Measurements from ENCODE around the gene DPF3.

DPF3 gene

DNA sequence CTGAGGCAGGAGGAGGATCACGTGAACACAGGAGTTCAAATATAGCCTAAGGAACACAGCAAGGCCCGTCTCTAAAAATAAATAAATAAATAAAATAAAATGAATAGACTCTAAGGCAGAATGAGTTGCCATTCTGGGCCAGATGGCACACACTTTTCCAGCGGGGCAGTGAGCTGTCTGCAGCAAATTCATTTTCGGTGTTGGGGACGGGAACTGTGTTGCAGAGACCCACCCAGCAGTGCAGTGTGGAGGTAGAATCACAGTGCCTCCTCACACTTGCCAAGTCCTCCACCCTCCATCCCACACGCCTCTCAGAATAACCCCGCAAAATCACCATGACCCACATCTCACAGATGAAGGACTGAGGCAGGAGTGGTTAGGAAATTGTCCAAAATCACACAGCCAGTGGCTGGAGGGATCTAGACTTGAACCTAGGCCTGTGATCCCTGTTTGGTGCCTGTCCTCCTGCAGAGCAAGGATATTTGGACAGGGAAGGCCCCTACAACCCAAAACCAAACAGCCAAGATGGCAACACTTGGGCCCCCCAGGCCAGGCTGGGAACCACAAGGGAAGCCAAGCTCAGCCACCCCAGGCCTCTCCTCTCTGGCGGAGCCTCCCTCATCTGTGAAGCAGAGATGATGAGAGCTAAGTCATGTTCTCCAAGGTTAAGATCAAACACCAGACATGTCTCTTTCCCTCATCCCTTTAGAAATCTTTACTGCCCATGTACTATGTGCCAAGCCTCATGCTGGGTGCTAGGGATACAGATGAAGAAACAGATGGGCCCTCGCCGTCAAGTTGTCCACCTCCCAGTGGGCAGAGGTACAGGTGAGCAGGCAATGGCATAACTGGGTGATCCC, 152.7 kb downstream of the DPF3 start:
- Histone ChIP-seq H3K36me3 (ENCODE audit: insufficient read depth, insufficient read length, low read length) (no peaks in the 10 kb centered on the region), H3K27me3 (ENCODE audit: insufficient read depth, insufficient read length) (no peaks in the 10 kb centered on the region), H3K4me3 (ENCODE audit: insufficient read length, low read depth) (no peak overlapping the region), H3K9me3 (ENCODE audit: insufficient read depth, low read length) (no peaks in the 10 kb centered on the region), H3K4me1 (ENCODE audit: insufficient read depth, insufficient read length) (no peaks in the 10 kb centered on the region), H3K9ac (ENCODE audit: insufficient read length, low read depth) (no peak overlapping the region)
- DNase-seq (ENCODE audit: low read depth, low spot score): no peak
- TF ChIP-seq SUZ12 (IDR thresholded peaks at IDR 0.05; ENCODE audit: extremely low read depth, insufficient read depth, insufficient read length) (no peak), ZNF274 (IDR thresholded peaks at IDR 0.05; ENCODE audit: low read depth, low read length) (no peak), YY1 (IDR thresholded peaks at IDR 0.05; ENCODE audit: insufficient read depth, insufficient read length) (no peak)

GRCh38 chr14:72740504-72740961, 153.4 kb downstream of the DPF3 start:
- DNase-seq (ENCODE audit: low read depth, low spot score): no peak
- Histone ChIP-seq H3K9ac (ENCODE audit: insufficient read length, low read depth) (no peak overlapping the region), H3K27me3 (ENCODE audit: insufficient read depth, insufficient read length) (no peaks in the 10 kb centered on the region), H3K4me3 (ENCODE audit: insufficient read length, low read depth) (no peak overlapping the region), H3K4me1 (ENCODE audit: insufficient read depth, insufficient read length) (no peaks in the 10 kb centered on the region), H3K9me3 (ENCODE audit: insufficient read depth, low read length) (no peaks in the 10 kb centered on the region), H3K36me3 (ENCODE audit: insufficient read depth, insufficient read length, low read length) (no peaks in the 10 kb centered on the region)
- TF ChIP-seq ZNF274 (IDR thresholded peaks at IDR 0.05; ENCODE audit: low read depth, low read length) (no peak), SUZ12 (IDR thresholded peaks at IDR 0.05; ENCODE audit: extremely low read depth, insufficient read depth, insufficient read length) (no peak), YY1 (IDR thresholded peaks at IDR 0.05; ENCODE audit: insufficient read depth, insufficient read length) (no peak)

- no peak overlapping the region for H3K4me3 ChIP-seq (ENCODE audit: insufficient read length, low read depth)
- no peaks in the 10 kb centered on the region for H3K4me1 ChIP-seq (ENCODE audit: insufficient read depth, insufficient read length)
- no peaks in the 10 kb centered on the region for H3K27me3 ChIP-seq (ENCODE audit: insufficient read depth, insufficient read length)
- no peaks in the 10 kb centered on the region for H3K36me3 ChIP-seq (ENCODE audit: insufficient read depth, insufficient read length, low read length)
- no peaks in the 10 kb centered on the region for H3K9me3 ChIP-seq (ENCODE audit: insufficient read depth, low read length)
- DNase-seq (ENCODE audit: low read depth, low spot score): no peak
- TF ChIP-seq YY1 (IDR thresholded peaks at IDR 0.05; ENCODE audit: insufficient read depth, insufficient read length) (no peak), SUZ12 (IDR thresholded peaks at IDR 0.05; ENCODE audit: extremely low read depth, insufficient read depth, insufficient read length) (no peak), ZNF274 (IDR thresholded peaks at IDR 0.05; ENCODE audit: low read depth, low read length) (no peak)
- H3K9ac ChIP-seq (ENCODE audit: insufficient read length, low read depth): no peak overlapping the region
These were observed 154.2 kb downstream of the DPF3 start for GRCh38 chr14:72739446-72740405.

- no peak overlapping the region for H3K4me3 ChIP-seq (ENCODE audit: insufficient read length, low read depth)
- no peak for DNase-seq (ENCODE audit: low read depth, low spot score)
- no peak for TF ChIP-seq ZNF274 (IDR thresholded peaks at IDR 0.05; ENCODE audit: low read depth, low read length)
- no peak for TF ChIP-seq YY1 (IDR thresholded peaks at IDR 0.05; ENCODE audit: insufficient read depth, insufficient read length)
- no peak for TF ChIP-seq SUZ12 (IDR thresholded peaks at IDR 0.05; ENCODE audit: extremely low read depth, insufficient read depth, insufficient read length)
- H3K36me3 ChIP-seq (ENCODE audit: insufficient read depth, insufficient read length, low read length): no peaks in the 10 kb centered on the region
- H3K9me3 ChIP-seq (ENCODE audit: insufficient read depth, low read length): no peaks in the 10 kb centered on the region
- H3K4me1 ChIP-seq (ENCODE audit: insufficient read depth, insufficient read length): no peaks in the 10 kb centered on the region
- H3K9ac ChIP-seq (ENCODE audit: insufficient read length, low read depth): no peak overlapping the region
- H3K27me3 ChIP-seq (ENCODE audit: insufficient read depth, insufficient read length): no peaks in the 10 kb centered on the region
These were observed 155.7 kb downstream of the DPF3 start for GRCh38 chr14:72738161-72738611.

GRCh38 chr14:72737560-72737943, 156.3 kb downstream of the DPF3 start:
- Histone ChIP-seq H3K4me3 (ENCODE audit: insufficient read length, low read depth) (no peak overlapping the region), H3K9me3 (ENCODE audit: insufficient read depth, low read length) (no peaks in the 10 kb centered on the region), H3K4me1 (ENCODE audit: insufficient read depth, insufficient read length) (no peaks in the 10 kb centered on the region), H3K36me3 (ENCODE audit: insufficient read depth, insufficient read length, low read length) (no peaks in the 10 kb centered on the region), H3K9ac (ENCODE audit: insufficient read length, low read depth) (no peak overlapping the region), H3K27me3 (ENCODE audit: insufficient read depth, insufficient read length) (no peaks in the 10 kb centered on the region)
- TF ChIP-seq YY1 (IDR thresholded peaks at IDR 0.05; ENCODE audit: insufficient read depth, insufficient read length): no peak
- TF ChIP-seq ZNF274 (IDR thresholded peaks at IDR 0.05; ENCODE audit: low read depth, low read length): no peak
- TF ChIP-seq SUZ12 (IDR thresholded peaks at IDR 0.05; ENCODE audit: extremely low read depth, insufficient read depth, insufficient read length): no peak
- no peak for DNase-seq (ENCODE audit: low read depth, low spot score)

- Histone ChIP-seq H3K9me3 (ENCODE audit: insufficient read depth, low read length) (no peaks in the 10 kb centered on the region), H3K36me3 (ENCODE audit: insufficient read depth, insufficient read length, low read length) (no peaks in the 10 kb centered on the region), H3K9ac (ENCODE audit: insufficient read length, low read depth) (no peak overlapping the region), H3K4me1 (ENCODE audit: insufficient read depth, insufficient read length) (no peaks in the 10 kb centered on the region), H3K4me3 (ENCODE audit: insufficient read length, low read depth) (no peak overlapping the region), H3K27me3 (ENCODE audit: insufficient read depth, insufficient read length) (no peaks in the 10 kb centered on the region)
- DNase-seq (ENCODE audit: low read depth, low spot score): no peak
- TF ChIP-seq YY1 (IDR thresholded peaks at IDR 0.05; ENCODE audit: insufficient read depth, insufficient read length) (no peak), ZNF274 (IDR thresholded peaks at IDR 0.05; ENCODE audit: low read depth, low read length) (no peak), SUZ12 (IDR thresholded peaks at IDR 0.05; ENCODE audit: extremely low read depth, insufficient read depth, insufficient read length) (no peak)
These were observed 156.9 kb downstream of the DPF3 start for GRCh38 chr14:72736786-72737559.
